Activated T-cell treated with anti-CD3 and anti-CD28 coated beads, Interleukin-2, amount 50 U/mL, for 72 hours (primary cell): ENCODE results near the gene UBE2E2. TPM values are rescaled to one million over a fixed set of nuclear protein-coding genes. Genes with fewer than 3 reads are reported as not detected.

Experiments used
- ATAC-seq, 2 donors: fragments of 150-1000 bp; cut with Tn5 transposase; replicated peaks in 1 of 2; 2 replicates each; pipeline ENCODE4 v1.10.0; 2021; ENCODE audit warnings: moderate library complexity in 2 of 2, mild to moderate bottlenecking in 1 of 2
- DNase-seq, 2 donors: peaks; one replicate each; pipeline ENCODE4 v3.0.0; 2021 to 2022; ENCODE audit warnings: mixed read lengths in 1 of 2
- H3K27ac Mint-ChIP-seq: one replicate; pipeline ENCODE4 v1.8.0; 2022; ENCODE audit warnings: mild to moderate bottlenecking, moderate library complexity, mixed read lengths
- H3K27me3 Mint-ChIP-seq: one replicate; pipeline ENCODE4 v1.8.0; 2022; ENCODE audit warnings: low read depth, mixed read lengths
- H3K36me3 Mint-ChIP-seq, 2 donors: one replicate each; pipeline ENCODE4 v1.8.0; 2022; ENCODE audit warnings: mixed read lengths in 2 of 2, mild to moderate bottlenecking in 1 of 2; ENCODE audit not compliant: insufficient read depth in 2 of 2
- H3K4me1 Mint-ChIP-seq: one replicate; pipeline ENCODE4 v1.8.0; 2022; ENCODE audit warnings: low read depth, mixed read lengths
- H3K4me3 Mint-ChIP-seq, 2 donors: one replicate each; pipeline ENCODE4 v1.8.0; 2022; ENCODE audit warnings: mild to moderate bottlenecking in 2 of 2, mixed read lengths in 2 of 2, moderate library complexity in 2 of 2
- H3K9me3 Mint-ChIP-seq, 2 donors: one replicate each; pipeline ENCODE4 v1.8.0; 2022; ENCODE audit warnings: mixed read lengths in 2 of 2
- total RNA-seq, 2 donors: library from RNA; stranded (reverse); gene quantifications; one replicate each; pipeline ENCODE4 v1.2.3, GENCODE V29; 2022

Gene UBE2E2
- total RNA-seq, 2 donors from 2014 or later: 11.8 to 11.9 TPM

- Mint-ChIP-seq H3K9me3 (peaks cover 0 to 2% of the 10 kb centered on the region in 2 donors), H3K36me3 (no peaks in the 10 kb centered on the region), H3K27me3 (no peaks in the 10 kb centered on the region), H3K4me1 (no peaks in the 10 kb centered on the region), H3K27ac (no peak overlapping the region), H3K4me3 (no peak overlapping the region)
- no peak for DNase-seq
- ATAC-seq: no peak
Measured at GRCh38 chr3:23553353-23553752, 350.2 kb downstream of the UBE2E2 start.

- peaks cover 1 to 3% of the 10 kb centered on the region in 2 donors for H3K9me3 Mint-ChIP-seq
- no peaks in the 10 kb centered on the region for H3K4me1 Mint-ChIP-seq
- H3K27ac Mint-ChIP-seq: no peak overlapping the region
- peaks cover 2 to 4% of the 10 kb centered on the region in 2 donors for H3K36me3 Mint-ChIP-seq
- H3K4me3 Mint-ChIP-seq: no peak overlapping the region
- DNase-seq: no peak
- H3K27me3 Mint-ChIP-seq: no peaks in the 10 kb centered on the region
- ATAC-seq: no peak
Measured at GRCh38 chr3:23565041-23565775, 362.1 kb downstream of the UBE2E2 start.

GRCh38 chr3:23566499-23566898 is 363.4 kb downstream of the UBE2E2 start:
- Mint-ChIP-seq H3K9me3 (peaks cover 0 to 3% of the 10 kb centered on the region in 2 donors), H3K27me3 (no peaks in the 10 kb centered on the region), H3K4me3 (no peak overlapping the region), H3K4me1 (no peaks in the 10 kb centered on the region), H3K36me3 (peaks cover 2 to 4% of the 10 kb centered on the region in 2 donors), H3K27ac (no peak overlapping the region)
- DNase-seq: no peak
- ATAC-seq: no peak

- Mint-ChIP-seq H3K27ac (no peak overlapping the region), H3K4me3 (no peak overlapping the region), H3K27me3 (no peaks in the 10 kb centered on the region), H3K4me1 (no peaks in the 10 kb centered on the region), H3K9me3 (peaks cover 0 to 3% of the 10 kb centered on the region in 2 donors), H3K36me3 (peaks cover 0 to 5% of the 10 kb centered on the region in 2 donors)
- DNase-seq (no peak), ATAC-seq (no peak)
Measured at GRCh38 chr3:23567917-23568316, 364.8 kb downstream of the UBE2E2 start.

- Mint-ChIP-seq H3K27me3 (no peaks in the 10 kb centered on the region), H3K4me3 (no peak overlapping the region), H3K4me1 (no peaks in the 10 kb centered on the region), H3K36me3 (peaks cover 0 to 1% of the 10 kb centered on the region in 2 donors), H3K9me3 (no peaks in the 10 kb centered on the region), H3K27ac (no peak overlapping the region)
- ATAC-seq (no peak), DNase-seq (no peak)
Measured at GRCh38 chr3:23573827-23574226, 370.7 kb downstream of the UBE2E2 start.

GRCh38 chr3:23574822-23575315 is 371.7 kb downstream of the UBE2E2 start:
- H3K4me1 Mint-ChIP-seq: no peaks in the 10 kb centered on the region
- DNase-seq: no peak

GRCh38 chr3:23575697-23576096 is 372.6 kb downstream of the UBE2E2 start:
- H3K36me3 Mint-ChIP-seq: peaks cover 0 to 1% of the 10 kb centered on the region in 2 donors
- H3K4me3 Mint-ChIP-seq: no peak overlapping the region
- no peak overlapping the region for H3K27ac Mint-ChIP-seq
- DNase-seq (no peak), ATAC-seq (no peak)
- H3K27me3 Mint-ChIP-seq: no peaks in the 10 kb centered on the region
- H3K9me3 Mint-ChIP-seq: no peaks in the 10 kb centered on the region
- H3K4me1 Mint-ChIP-seq: no peaks in the 10 kb centered on the region

More at GRCh38 chr3:23574822-23575315, 371.7 kb downstream of the UBE2E2 start:
- Mint-ChIP-seq H3K4me3 (no peak overlapping the region), H3K27ac (no peak overlapping the region), H3K9me3 (no peaks in the 10 kb centered on the region), H3K27me3 (no peaks in the 10 kb centered on the region), H3K36me3 (peaks cover 0 to 1% of the 10 kb centered on the region in 2 donors)
- no peak for ATAC-seq

- no peak overlapping the region for H3K27ac Mint-ChIP-seq
- DNase-seq: no peak
- no peaks in the 10 kb centered on the region for H3K4me1 Mint-ChIP-seq
- H3K9me3 Mint-ChIP-seq: no peaks in the 10 kb centered on the region
- no peaks in the 10 kb centered on the region for H3K27me3 Mint-ChIP-seq
- ATAC-seq: no peak
- H3K36me3 Mint-ChIP-seq: peaks cover 0 to 1% of the 10 kb centered on the region in 2 donors
- H3K4me3 Mint-ChIP-seq: no peak overlapping the region
Measured at GRCh38 chr3:23576379-23576959, 373.3 kb downstream of the UBE2E2 start.

- no peaks in the 10 kb centered on the region for H3K4me1 Mint-ChIP-seq
- peaks cover 0 to 4% of the 10 kb centered on the region in 2 donors for H3K9me3 Mint-ChIP-seq
- H3K4me3 Mint-ChIP-seq: no peak overlapping the region
- ATAC-seq (no peak), DNase-seq (no peak)
- H3K27ac Mint-ChIP-seq: no peak overlapping the region
- H3K36me3 Mint-ChIP-seq: no peaks in the 10 kb centered on the region
- H3K27me3 Mint-ChIP-seq: no peaks in the 10 kb centered on the region
Measured at GRCh38 chr3:23580096-23580713, 377.1 kb downstream of the UBE2E2 start.

- Mint-ChIP-seq H3K4me1 (no peaks in the 10 kb centered on the region), H3K4me3 (no peak overlapping the region), H3K27ac (no peak overlapping the region), H3K36me3 (no peaks in the 10 kb centered on the region), H3K9me3 (peaks cover 0 to 4% of the 10 kb centered on the region in 2 donors), H3K27me3 (no peaks in the 10 kb centered on the region)
- no peak for ATAC-seq
- DNase-seq: no peak
Measured at GRCh38 chr3:23583980-23584740, 381.0 kb downstream of the UBE2E2 start.

- DNase-seq (no peak), ATAC-seq (no peak)
- no peak overlapping the region for H3K4me3 Mint-ChIP-seq
- no peaks in the 10 kb centered on the region for H3K27me3 Mint-ChIP-seq
- H3K36me3 Mint-ChIP-seq: peaks cover 0 to under 1% of the 10 kb centered on the region in 2 donors
- H3K9me3 Mint-ChIP-seq: peaks cover 0 to 4% of the 10 kb centered on the region in 2 donors
- no peak overlapping the region for H3K27ac Mint-ChIP-seq
- H3K4me1 Mint-ChIP-seq: no peaks in the 10 kb centered on the region
Measured at GRCh38 chr3:23587513-23587912, 384.4 kb downstream of the UBE2E2 start.

- Mint-ChIP-seq H3K36me3 (peaks cover 0 to 1% of the 10 kb centered on the region in 2 donors), H3K4me3 (no peak overlapping the region), H3K4me1 (no peaks in the 10 kb centered on the region), H3K9me3 (peaks cover 0 to 2% of the 10 kb centered on the region in 2 donors), H3K27me3 (no peaks in the 10 kb centered on the region), H3K27ac (no peak overlapping the region)
- DNase-seq (no peak), ATAC-seq (no peak)
Measured at GRCh38 chr3:23588547-23588946, 385.4 kb downstream of the UBE2E2 start.

GRCh38 chr3:23589602-23590001 is 386.5 kb downstream of the UBE2E2 start:
- peaks cover 0 to 2% of the 10 kb centered on the region in 2 donors for H3K9me3 Mint-ChIP-seq
- H3K4me1 Mint-ChIP-seq: no peaks in the 10 kb centered on the region
- H3K27ac Mint-ChIP-seq: no peak overlapping the region
- ATAC-seq (no peak), DNase-seq (no peak)
- peaks cover 0 to 1% of the 10 kb centered on the region in 2 donors for H3K36me3 Mint-ChIP-seq
- H3K27me3 Mint-ChIP-seq: no peaks in the 10 kb centered on the region
- H3K4me3 Mint-ChIP-seq: no peak overlapping the region
